Right renal pelvis (tissue), 4 donors: Measurements from ENCODE around the gene FAM83E. TPM values are rescaled to one million over a fixed set of nuclear protein-coding genes. Genes with fewer than 3 reads are reported as not detected.
A peak's percentile ranks its signal among the peaks of the same experiment; 100 is the strongest.

ENCODE experiments used
- DNase-seq, 4 donors: peaks; one replicate each; pipeline ENCODE4 v3.0.0-alpha.2; 2013; ENCODE audit warnings: low read depth in 4 of 4, low spot score in 3 of 4, missing footprints in 1 of 4
- polyA plus RNA-seq, 4 donors: library from polyadenylated mRNA; unstranded; fragments of 120-200 nt; gene quantifications; one replicate each; pipeline ENCODE4 v1.2.1, GENCODE V29; 2013; ENCODE audit not compliant: insufficient read length in 4 of 4

FAM83E gene
- polyA plus RNA-seq, 4 donors = 0.62 to 1.6 (median 1.1) TPM

- DNase-seq = no peak
These were observed 14.9 kb upstream of the FAM83E start for GRCh38 chr19:48629599-48630295.

GRCh38 chr19:48629297-48629598 lies 14.4 kb upstream of the FAM83E start:
- DNase-seq = no peak

- no peak for DNase-seq
These were observed 13.8 kb upstream of the FAM83E start for GRCh38 chr19:48628486-48629296.

DNA sequence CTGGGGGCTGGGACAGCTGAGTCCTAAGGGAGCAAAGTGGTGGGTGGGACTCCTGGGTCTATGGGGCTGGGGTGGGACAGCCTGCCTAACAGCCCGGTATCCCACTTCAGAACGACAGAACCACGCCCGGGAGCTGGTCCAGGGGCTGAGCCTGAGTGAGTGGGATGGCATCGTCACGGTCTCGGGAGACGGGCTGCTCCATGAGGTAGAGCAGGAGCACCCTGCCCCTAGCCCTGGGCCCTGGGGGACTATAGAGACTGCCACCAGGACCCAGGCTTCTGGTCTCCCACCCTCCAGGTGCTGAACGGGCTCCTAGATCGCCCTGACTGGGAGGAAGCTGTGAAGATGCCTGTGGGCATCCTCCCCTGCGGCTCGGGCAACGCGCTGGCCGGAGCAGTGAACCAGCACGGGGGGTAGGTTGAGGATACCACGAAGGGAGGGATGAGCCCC lies 13.0 kb upstream of the FAM83E start:
- no peak for DNase-seq

DNA sequence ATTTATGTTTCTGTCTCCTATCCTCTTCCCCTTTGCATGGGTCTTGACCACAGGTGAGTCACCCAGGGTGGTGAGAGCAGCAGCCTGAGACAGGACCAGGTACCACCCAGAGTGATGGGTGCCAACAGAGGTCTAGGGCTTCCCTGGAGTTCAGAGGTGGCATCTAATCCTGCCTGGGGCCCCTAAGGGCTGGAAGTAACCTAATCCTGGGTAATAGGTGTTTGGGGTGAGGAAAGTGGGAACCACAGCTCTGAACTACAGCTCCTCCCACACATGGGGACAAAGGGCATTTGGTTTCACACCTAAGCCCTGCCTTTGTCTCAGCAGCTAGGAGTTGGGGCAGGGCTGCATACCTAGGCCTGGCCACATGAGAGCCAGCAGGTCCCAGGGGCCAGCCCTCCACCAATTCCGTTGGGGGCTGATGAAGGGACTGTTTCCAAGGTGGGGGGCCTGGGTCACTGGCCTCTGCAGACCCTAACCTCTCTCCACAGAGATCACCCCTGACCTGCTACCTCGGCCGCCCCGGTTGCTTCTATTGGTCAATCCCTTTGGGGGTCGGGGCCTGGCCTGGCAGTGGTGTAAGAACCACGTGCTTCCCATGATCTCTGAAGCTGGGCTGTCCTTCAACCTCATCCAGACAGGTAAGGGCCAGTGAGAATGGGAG lies 12.5 kb upstream of the FAM83E start:
- no peak for DNase-seq

GRCh38 chr19:48625891-48626327 lies 11.0 kb upstream of the FAM83E start:
- DNase-seq = no peak

GRCh38 chr19:48624791-48625723 lies 10.2 kb upstream of the FAM83E start:
- no peak for DNase-seq

DNA sequence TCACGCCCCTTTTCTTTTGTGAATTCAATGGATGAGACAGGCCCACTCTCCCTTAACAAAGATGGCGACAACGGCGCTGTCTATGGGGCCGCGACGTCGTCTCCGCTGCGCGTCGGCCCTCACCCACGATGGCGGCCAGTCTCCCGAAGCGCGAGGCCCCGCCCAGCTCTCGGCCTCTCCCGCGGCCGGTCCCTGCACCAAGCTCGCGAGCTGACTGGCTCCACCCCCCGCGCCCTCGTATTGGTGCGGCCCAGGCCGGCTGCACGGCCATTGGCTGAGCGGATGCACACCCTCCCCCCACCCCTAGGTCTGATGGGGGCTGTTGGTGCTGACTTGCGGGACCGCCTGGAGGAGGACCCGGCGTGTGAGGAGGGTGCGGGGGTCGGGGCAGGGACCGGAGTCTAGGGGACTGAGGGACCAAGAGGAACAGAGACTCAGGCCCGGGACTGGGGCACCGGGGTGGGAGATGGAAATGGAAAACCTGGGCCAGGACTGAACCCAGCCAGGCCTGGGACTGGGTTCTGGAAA lies 9.3 kb upstream of the FAM83E start:
- DNase-seq = peak; percentile 90 to 95 (median 94)

DNA sequence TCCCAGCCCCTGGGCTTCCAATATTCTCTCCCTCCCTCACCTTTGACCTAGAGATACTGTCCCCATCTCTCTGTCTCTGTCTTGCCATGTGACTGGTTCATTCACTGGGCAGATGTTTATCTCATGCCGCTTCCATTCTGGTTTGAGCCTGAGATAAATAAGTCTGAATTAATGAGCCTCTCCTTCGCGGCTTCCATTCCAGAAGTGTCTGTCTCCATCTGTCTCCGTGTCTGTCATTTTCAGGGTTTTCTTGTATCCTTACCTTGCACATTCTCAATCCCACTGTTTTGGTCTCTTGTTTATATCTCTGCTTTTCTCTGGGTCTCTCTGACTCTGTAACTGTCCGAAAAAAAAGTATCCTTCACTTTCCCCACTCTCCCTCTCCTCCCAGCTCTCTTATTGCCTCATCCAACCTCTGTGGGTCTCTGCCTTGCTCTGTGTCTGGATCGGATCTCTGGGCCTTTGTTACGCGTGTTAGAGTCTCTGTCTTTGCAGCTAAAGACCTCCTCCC lies 8.7 kb upstream of the FAM83E start:
- DNase-seq = no peak

GRCh38 chr19:48619692-48620585 lies 5.1 kb upstream of the FAM83E start:
- no peak for DNase-seq

- DNase-seq = peak; percentile 96 to 98 (median 98)
These were observed 4.2 kb upstream of the FAM83E start, which contains the start of the genes RPL18 and SPHK2 for GRCh38 chr19:48618916-48619691. TSS of gene RPL18 (minus strand) at chr19:48619178. CDS start at chr19:48619143, 35 bp downstream. TSS of gene SPHK2 (plus strand) at chr19:48619506. CDS start at chr19:48620515, 1,009 bp downstream.

- no peak for DNase-seq
These were observed 3.5 kb upstream of the FAM83E start for GRCh38 chr19:48618278-48618915.

DNA sequence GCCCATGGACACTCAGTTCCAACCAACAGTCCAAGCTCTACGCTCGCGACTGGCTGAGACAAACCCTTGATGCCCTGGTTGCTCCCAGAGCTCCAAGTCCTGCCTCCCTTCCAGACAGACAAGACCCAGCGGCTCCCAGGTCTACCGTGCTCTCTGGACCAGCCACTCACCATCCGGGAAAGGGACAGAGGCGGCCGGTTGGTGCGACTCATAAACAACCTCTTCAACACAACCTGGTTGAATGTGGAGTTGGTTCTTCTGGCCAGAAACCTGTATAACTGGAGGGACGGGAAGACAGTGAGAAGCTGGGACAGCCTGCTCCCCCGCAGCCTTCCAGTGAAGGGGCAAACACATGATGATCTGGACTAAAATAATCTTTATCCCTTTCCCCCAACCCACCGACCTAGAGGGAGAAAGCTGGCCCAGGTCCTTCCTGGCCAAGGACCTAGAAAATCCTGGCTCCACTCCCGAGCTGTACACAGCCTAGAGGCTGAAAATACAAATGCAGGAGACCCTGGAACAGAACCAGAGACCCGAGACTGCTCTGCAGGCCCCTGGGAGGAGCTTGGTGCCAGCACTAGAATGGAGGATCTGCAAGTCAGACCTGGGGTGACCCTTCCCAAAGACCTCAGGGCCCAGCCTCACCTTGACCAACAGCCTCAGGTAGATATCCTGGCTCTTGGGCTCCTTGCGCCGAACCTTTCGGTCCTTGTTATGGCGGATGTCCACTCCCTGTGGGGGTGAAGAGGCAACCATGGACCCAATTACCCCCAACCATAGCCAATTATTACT lies 2.5 kb upstream of the FAM83E start:
- DNase-seq = no peak

GRCh38 chr19:48616491-48617056 lies 1.7 kb upstream of the FAM83E start:
- DNase-seq = no peak

- no peak for DNase-seq
These were observed 1.2 kb upstream of the FAM83E start for GRCh38 chr19:48616041-48616436.
